ENCODE measurements around the gene ODAD2. TPM values are rescaled to one million over a fixed set of nuclear protein-coding genes. Genes with fewer than 3 reads are reported as not detected.

ODAD2 gene
- total RNA-seq (2021; ENCODE audit: unreplicated experiment) (20.4 TPM), Bru-seq, nascent RNA (percentile 70 among the genes with signal in this experiment), BruChase-seq, experiment 1, labeled RNA remaining after a 6-hour chase (percentile 56 among the genes with signal in this experiment), BruChase-seq, experiment 2, labeled RNA remaining after a 2-hour chase (percentile 64 among the genes with signal in this experiment)
- polyA plus RNA-seq (2012) = 8.5 and 12.6 TPM in 2 replicates
- long read RNA-seq, partial matches to known transcripts = 4 of 37 reads
- long read RNA-seq, other reads (novel, unspliced or antisense) = 29 of 37 reads

GRCh38 chr10:27998954-27999275 is at the start of gene ODAD2:
TSS of gene ODAD2 (minus strand) at chr10:27999079. CDS start at chr10:27995142, 3,937 bp downstream.
- H3K4me2 ChIP-seq (ENCODE audit: low read length) = peak within 1 kb of the TSS; percentile 85
- H2AFZ ChIP-seq (ENCODE audit: low read depth, low read length, poor library complexity, severe bottlenecking) = no peak within 1 kb of the TSS
- no TSS peak for BruUV-seq (replicated peaks)
- no peaks in the 10 kb centered on the region for H3K9me2 ChIP-seq (ENCODE audit: insufficient read depth)
- no peaks in the 10 kb centered on the region for H3K36me3 ChIP-seq (ENCODE audit: control insufficient read depth in 1 of 2, insufficient read depth in 2 of 2, low read length in 2 of 2)
- H3K9ac ChIP-seq (ENCODE audit: low read length) = peak within 1 kb of the TSS; percentile 76
- CTCF ChIA-PET = no interaction called here
- H3K4me3 ChIP-seq (replicated peaks in 1 of 2; ENCODE audit: low read depth in 1 of 2, low read length in 2 of 2) = peak within 1 kb of the TSS; percentile 63 to 80
- no peak for DNase-seq (ENCODE audit: low read depth, low spot score)
- no peaks in the 10 kb centered on the region for H4K20me1 ChIP-seq (ENCODE audit: insufficient read depth)
- no peaks in the 10 kb centered on the region for H3K9me3 ChIP-seq (ENCODE audit: control insufficient read depth in 1 of 2, insufficient read depth in 1 of 2, low read depth in 1 of 2, low read length in 2 of 2)
- H3K27me3 ChIP-seq (ENCODE audit: insufficient read depth, low read length) = no peaks in the 10 kb centered on the region
- peak within 1 kb of the TSS; percentile 92 for H3K27ac ChIP-seq (ENCODE audit: low read depth, low read length)
- POLR2A ChIA-PET = no interaction called here
- RAD21 ChIA-PET (ENCODE audit: low non-redundant PET in 1 of 2, low total read pairs in 2 of 2, uncharacterized antibody in 2 of 2, unreplicated experiment in 2 of 2) = no interaction called here
- intact Hi-C loops (cut with micrococcal nuclease) = no loop called here
- peaks cover 5 to 24% of the 10 kb centered on the region in 2 experiments; a peak in 3 of 4 replicates for H3K4me1 ChIP-seq (ENCODE audit: control insufficient read depth in 1 of 2, insufficient read depth in 2 of 2, low read length in 2 of 2)
- no peak for TF ChIP-seq SIN3A (IDR thresholded peaks at IDR 0.05; ENCODE audit: low read depth)
- TF ChIP-seq ZFX (IDR thresholded peaks at IDR 0.05) = peak; percentile 45
- H3K79me2 ChIP-seq (ENCODE audit: insufficient read depth, low read length) = peaks cover 11% of the 10 kb centered on the region; the same call in 1 of the 2 replicates
- ATAC-seq = no peak

- no peaks in the 10 kb centered on the region for H3K79me2 ChIP-seq (ENCODE audit: insufficient read depth, low read length)
- H3K27ac ChIP-seq (ENCODE audit: low read depth, low read length) = no peak overlapping the region
- ChIA-PET POLR2A (no interaction called here), CTCF (no interaction called here), RAD21 (ENCODE audit: low non-redundant PET in 1 of 2, low total read pairs in 2 of 2, uncharacterized antibody in 2 of 2, unreplicated experiment in 2 of 2) (no interaction called here)
- no peaks in the 10 kb centered on the region for H3K9me3 ChIP-seq (ENCODE audit: control insufficient read depth in 1 of 2, insufficient read depth in 1 of 2, low read depth in 1 of 2, low read length in 2 of 2)
- no peak overlapping the region for H3K4me3 ChIP-seq (replicated peaks in 1 of 2; ENCODE audit: low read depth in 1 of 2, low read length in 2 of 2)
- intact Hi-C loops (cut with micrococcal nuclease) = no loop called here
- H3K9me2 ChIP-seq (ENCODE audit: insufficient read depth) = no peaks in the 10 kb centered on the region
- no TSS peak for BruUV-seq (replicated peaks)
- H3K36me3 ChIP-seq (ENCODE audit: control insufficient read depth in 1 of 2, insufficient read depth in 2 of 2, low read length in 2 of 2) = no peaks in the 10 kb centered on the region; a peak in 1 of 4 replicates
- no peak overlapping the region for H3K9ac ChIP-seq (ENCODE audit: low read length)
- H3K4me1 ChIP-seq (ENCODE audit: control insufficient read depth in 1 of 2, insufficient read depth in 2 of 2, low read length in 2 of 2) = peaks cover 6 to 11% of the 10 kb centered on the region in 2 experiments; a peak in 2 of 4 replicates
- H2AFZ ChIP-seq (ENCODE audit: low read depth, low read length, poor library complexity, severe bottlenecking) = no peak overlapping the region
- no peak for ATAC-seq
- H4K20me1 ChIP-seq (ENCODE audit: insufficient read depth) = no peaks in the 10 kb centered on the region
- no peaks in the 10 kb centered on the region for H3K27me3 ChIP-seq (ENCODE audit: insufficient read depth, low read length)
- DNase-seq (ENCODE audit: low read depth, low spot score) = no peak
- no peak overlapping the region for H3K4me2 ChIP-seq (ENCODE audit: low read length)
- TF ChIP-seq EGR1 (IDR thresholded peaks at IDR 0.05; ENCODE audit: low read depth) = no peak
- no peak for TF ChIP-seq FOSL1 (IDR thresholded peaks at IDR 0.05; ENCODE audit: low read depth)
- no peak for TF ChIP-seq SIN3A (IDR thresholded peaks at IDR 0.05; ENCODE audit: low read depth)
- TF ChIP-seq ZBTB33 (IDR thresholded peaks at IDR 0.05; ENCODE audit: extremely low read depth, insufficient replicate concordance, low read length) = no peak
- no peak for TF ChIP-seq MAX (IDR thresholded peaks at IDR 0.05)
- no peak for TF ChIP-seq RAD21 (IDR thresholded peaks at IDR 0.05; ENCODE audit: low read depth)
- no peak for TF ChIP-seq ZNF274 (IDR thresholded peaks at IDR 0.05; ENCODE audit: low read depth, low read length)
- TF ChIP-seq JUND (IDR thresholded peaks at IDR 0.05) = no peak
- TF ChIP-seq EZH2phosphoT487 (IDR thresholded peaks at IDR 0.05; ENCODE audit: borderline replicate concordance) = no peak
- no peak for TF ChIP-seq POLR2AphosphoS5 (IDR thresholded peaks at IDR 0.05; ENCODE audit: low read depth, low read length)
- no peak for TF ChIP-seq ELF1 (IDR thresholded peaks at IDR 0.05; ENCODE audit: borderline replicate concordance, low read depth)
- no peak for TF ChIP-seq YY1 (IDR thresholded peaks at IDR 0.05; ENCODE audit: extremely low read depth, insufficient replicate concordance, low read depth, low read length)
- no peak for TF ChIP-seq REST (IDR thresholded peaks at IDR 0.05; ENCODE audit: low read depth)
- TF ChIP-seq SRF (IDR thresholded peaks at IDR 0.05; ENCODE audit: low read depth) = no peak
- TF ChIP-seq SP1 (IDR thresholded peaks at IDR 0.05; ENCODE audit: low read depth) = no peak
Measured at GRCh38 chr10:28047061-28047460, 48.2 kb upstream of the ODAD2 start.

All from HCT116 (cell line).